HG02610 (cell line): Measurements from ENCODE around the gene PAPOLB.

ENCODE experiments used
- ATAC-seq: cut with Tn5 transposase; IDR thresholded peaks from one replicate; pipeline ENCODE4 v1.9.1; 2021; ENCODE audit warnings: mild to moderate bottlenecking, moderate library complexity; ENCODE audit not compliant: unreplicated experiment

The PAPOLB gene

GRCh38 chr7:4878336-4879335, 16.8 kb upstream of the PAPOLB start:
- ATAC-seq, result no peak

GRCh38 chr7:4876586-4876985, 14.8 kb upstream of the PAPOLB start:
- no peak for ATAC-seq

GRCh38 chr7:4875391-4875790, 13.6 kb upstream of the PAPOLB start:
- ATAC-seq, result no peak

- ATAC-seq, result no peak
Measured at GRCh38 chr7:4873071-4873944, 11.5 kb upstream of the PAPOLB start.

GRCh38 chr7:4871930-4872675, 10.3 kb upstream of the PAPOLB start:
- no peak for ATAC-seq

- ATAC-seq, result no peak
Measured at GRCh38 chr7:4871056-4871680, 9.3 kb upstream of the PAPOLB start.

GRCh38 chr7:4868493-4868892, 6.7 kb upstream of the PAPOLB start:
- ATAC-seq, result no peak

- ATAC-seq, result no peak
Measured at GRCh38 chr7:4866528-4867496, 5.0 kb upstream of the PAPOLB start.

GRCh38 chr7:4862156-4862555, 326 bp upstream of the PAPOLB start:
- ATAC-seq, result no peak

GRCh38 chr7:4861227-4861626, 603 bp downstream of the PAPOLB start:
- ATAC-seq, result no peak

GRCh38 chr7:4857189-4857588, 4.6 kb downstream of the PAPOLB start:
- ATAC-seq, result no peak

GRCh38 chr7:4856336-4857057, 5.3 kb downstream of the PAPOLB start:
- ATAC-seq, result no peak

GRCh38 chr7:4854916-4855315, 6.9 kb downstream of the PAPOLB start:
- no peak for ATAC-seq

GRCh38 chr7:4851459-4852422, 10.1 kb downstream of the PAPOLB start:
- ATAC-seq, result no peak

GRCh38 chr7:4850262-4850795, 11.5 kb downstream of the PAPOLB start:
- ATAC-seq, result no peak

GRCh38 chr7:4849390-4849789, 12.4 kb downstream of the PAPOLB start:
- ATAC-seq, result no peak

- ATAC-seq, result no peak
Measured at GRCh38 chr7:4845740-4846142, 16.1 kb downstream of the PAPOLB start.
